Islet precursor cell (in vitro differentiated cells): Measurements from ENCODE around the gene E2F4.

Experiments used
- DNase-seq: peaks from one replicate; pipeline ENCODE4 v3.0.0-alpha.2; 2018

The E2F4 gene

GRCh38 chr16:67238806-67239470 lies 47.0 kb downstream of the E2F4 start:
- peak; percentile 45 for DNase-seq

GRCh38 chr16:67240506-67240905 lies 48.6 kb downstream of the E2F4 start:
- peak; percentile 81 for DNase-seq

- peak; percentile 97 for DNase-seq
Measured at GRCh38 chr16:67241008-67241900, 49.3 kb downstream of the E2F4 start.

- DNase-seq = peak; percentile 48
Measured at GRCh38 chr16:67242138-67242730, 50.3 kb downstream of the E2F4 start.

- DNase-seq = no peak
Measured at GRCh38 chr16:67243481-67243880, 51.5 kb downstream of the E2F4 start.

GRCh38 chr16:67244387-67245185 lies 52.6 kb downstream of the E2F4 start:
- DNase-seq = peak; percentile 92

- DNase-seq = no peak
Measured at GRCh38 chr16:67245186-67245585, 53.2 kb downstream of the E2F4 start.

DNA sequence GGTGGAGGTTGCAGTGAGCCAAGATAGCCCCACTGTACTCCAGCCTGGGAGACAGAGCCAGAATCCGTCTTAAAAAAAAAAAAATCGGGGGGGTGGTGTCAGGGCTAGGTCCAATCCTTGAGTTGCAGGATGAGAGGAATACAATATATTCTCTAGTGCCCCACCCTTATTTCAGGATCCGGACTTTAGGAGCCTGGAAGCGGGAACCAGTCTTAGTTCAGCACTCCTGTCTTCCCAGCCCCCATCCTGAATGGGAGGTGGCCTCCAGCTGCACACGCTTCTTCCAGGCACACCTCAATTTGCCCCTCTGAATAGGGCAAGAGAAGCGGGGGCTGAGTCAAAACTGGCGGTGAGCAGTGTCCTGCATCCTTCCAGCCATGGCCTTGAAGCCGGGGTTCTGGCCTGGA lies 53.7 kb downstream of the E2F4 start:
- DNase-seq = no peak

- peak; percentile 95 for DNase-seq
Measured at GRCh38 chr16:67246081-67246755, 54.3 kb downstream of the E2F4 start.

DNA sequence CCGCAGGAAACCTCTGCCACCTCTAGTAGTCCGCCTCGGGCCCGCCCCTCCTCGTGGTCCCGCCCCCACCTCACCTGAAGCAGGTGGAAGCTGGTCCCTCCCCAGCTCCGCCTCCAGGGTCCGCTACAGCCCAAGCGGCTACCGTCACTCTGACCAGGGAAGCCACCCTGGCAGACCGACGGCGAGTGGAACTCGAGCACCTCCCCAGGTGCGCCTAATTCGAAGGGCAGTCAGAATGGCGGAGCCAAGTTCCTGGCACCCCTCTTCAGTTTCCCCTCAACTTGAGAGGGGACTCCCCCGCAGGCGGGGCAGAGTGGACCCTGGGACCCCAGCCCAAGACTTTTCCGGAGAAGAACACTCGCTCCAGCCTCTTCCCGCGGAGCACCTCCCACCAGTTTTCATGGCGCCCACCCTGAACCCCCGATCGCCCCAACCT lies 54.8 kb downstream of the E2F4 start:
- DNase-seq = peak; percentile 95

- peak; percentile 98 for DNase-seq
Measured at GRCh38 chr16:67247192-67248072, 55.5 kb downstream of the E2F4 start, which contains the start of gene FHOD1. Gene FHOD1 (minus strand): TSS chr16:67247481. CDS start chr16:67247410, 71 bp downstream.

GRCh38 chr16:67248073-67248400 lies 56.1 kb downstream of the E2F4 start:
- DNase-seq = no peak
